Mesangial cell (primary cell): Measurements from ENCODE around the gene ING4. TPM values are rescaled to one million over a fixed set of nuclear protein-coding genes. Genes with fewer than 3 reads are reported as not detected.

ENCODE experiments used
- total RNA-seq: library from RNA; depleted of rRNA; stranded (reverse); fragments of >200 nt; gene quantifications from 2 replicates; pipeline ENCODE4 v1.2.3, GENCODE V29; 2015

ING4 gene
- total RNA-seq: 14.5 and 50.5 TPM in 2 replicates

GRCh38 chr12:6662906-6663742 lies at the start of gene ING4:
TSS of gene ING4 (minus strand) at chr12:6663119. CDS start at chr12:6663101, 18 bp downstream.

GRCh38 chr12:6700646-6701051 lies 37.7 kb upstream of the ING4 start, which contains the start of gene PIANP:
TSS of gene PIANP (minus strand) at chr12:6700815. CDS start at chr12:6698061, 2,754 bp downstream.

GRCh38 chr12:6688999-6689882 lies 26.3 kb upstream of the ING4 start, which contains the start of gene ZNF384:
TSS of gene ZNF384 (minus strand) at chr12:6689375. CDS start at chr12:6679520, 9,855 bp downstream.

GRCh38 chr12:6647083-6647604 lies 15.8 kb downstream of the ING4 start, which contains the start of gene ACRBP:
TSS of gene ACRBP (minus strand) at chr12:6647432. CDS start at chr12:6647366, 66 bp downstream.

GRCh38 chr12:6635856-6636531 lies 26.9 kb downstream of the ING4 start, which contains the start of gene LPAR5:
TSS of gene LPAR5 (minus strand) at chr12:6635959. CDS start at chr12:6621248, 14,711 bp downstream.

Other genes starting within 250 kb of the ING4 start
- gene CD27, start 218.2 kb downstream of the ING4 start, total RNA-seq: 0.51 TPM in 1 of 2 replicates, not detected in the other
- gene TAPBPL, start 211.1 kb downstream of the ING4 start, total RNA-seq: 11.4 and 21.4 TPM in 2 replicates
- 3.1 and 7.0 TPM in 2 replicates for gene VAMP1, start 192.4 kb downstream of the ING4 start, total RNA-seq
- gene MRPL51, start 169.9 kb downstream of the ING4 start, total RNA-seq: 39.6 and 73.5 TPM in 2 replicates
- gene NCAPD2, start 169.0 kb downstream of the ING4 start, total RNA-seq: 42.2 and 227 TPM in 2 replicates
- gene GAPDH, start 128.6 kb downstream of the ING4 start, total RNA-seq: 5,203 and 7,437 TPM in 2 replicates
- 8.1 and 13.4 TPM in 2 replicates for gene IFFO1, start 107.1 kb downstream of the ING4 start, total RNA-seq
- gene NOP2, start 94.8 kb downstream of the ING4 start, total RNA-seq: 28.6 and 36.3 TPM in 2 replicates
- 236 and 412 TPM in 2 replicates for gene CHD4, start 55.7 kb downstream of the ING4 start, total RNA-seq
- 2.1 and 3.0 TPM in 2 replicates for gene LPAR5, start 27.2 kb downstream of the ING4 start, total RNA-seq
- gene ACRBP, start 15.7 kb downstream of the ING4 start, total RNA-seq: 0.49 and 8.7 TPM in 2 replicates
- 28.8 and 35.1 TPM in 2 replicates for gene ZNF384, start 26.3 kb upstream of the ING4 start, total RNA-seq
- 0.16 and 2.9 TPM in 2 replicates for gene PIANP, start 37.7 kb upstream of the ING4 start, total RNA-seq
- gene COPS7A, start 60.9 kb upstream of the ING4 start, total RNA-seq: 68.1 and 78.1 TPM in 2 replicates
- 231 and 260 TPM in 2 replicates for gene MLF2, start 90.0 kb upstream of the ING4 start, total RNA-seq
- 115 and 146 TPM in 2 replicates for gene PTMS, start 103.2 kb upstream of the ING4 start, total RNA-seq
- gene LAG3, start 109.4 kb upstream of the ING4 start, total RNA-seq: under 0.01 and 0.13 TPM in 2 replicates
- 0.33 and 1.3 TPM in 2 replicates for gene CD4, start 126.4 kb upstream of the ING4 start, total RNA-seq
- gene GPR162, start 158.7 kb upstream of the ING4 start, total RNA-seq: 0.33 and 3.7 TPM in 2 replicates
- gene P3H3, start 165.3 kb upstream of the ING4 start, total RNA-seq: 46.9 and 49.6 TPM in 2 replicates
- gene GNB3, start 177.8 kb upstream of the ING4 start, total RNA-seq: 0.51 and 1.5 TPM in 2 replicates
- gene CDCA3, start 188.2 kb upstream of the ING4 start, total RNA-seq: 7.2 and 171 TPM in 2 replicates
- gene USP5, start 189.0 kb upstream of the ING4 start, total RNA-seq: 62.2 and 84.6 TPM in 2 replicates
- gene TPI1, start 204.4 kb upstream of the ING4 start, total RNA-seq: 569 and 954 TPM in 2 replicates
- 13.9 and 18.4 TPM in 2 replicates for gene SPSB2, start 210.2 kb upstream of the ING4 start, total RNA-seq
- gene LRRC23, start 241.7 kb upstream of the ING4 start, total RNA-seq: 7.5 and 11.8 TPM in 2 replicates